Measurements from ENCODE around the gene ZBTB45. TPM values are rescaled to one million over a fixed set of nuclear protein-coding genes. Genes with fewer than 3 reads are reported as not detected.
"Not testable (repeated sequence)": the region's sequence is repeated elsewhere in the genome, so short reads cannot be mapped to it uniquely, and the experiment has no call there.

Gene ZBTB45
- total RNA-seq, 4 donors from 2014 or later = 13.3 to 30.5 (median 18.4) TPM

GRCh38 chr19:58546019-58546530, 26.5 kb upstream of the ZBTB45 start:
- intact Hi-C loops (cut with DNase I; ENCODE audit: low total_unique reads) = no loop called here
- H3K4me3 ChIP-seq (ENCODE audit: low read depth, poor library complexity, severe bottlenecking) = peak overlapping the region; percentile 75
- DNase-seq (ENCODE audit: low spot score in 2 of 2) = no peak
- 5 to 11% methylated on average over 1 of the region's 1 CpG for WGBS, 2 donors
- TF ChIP-seq CTCF (IDR thresholded peaks at IDR 0.05) (no peak), POLR2A (IDR thresholded peaks at IDR 0.05) (no peak)

GRCh38 chr19:58545286-58546018, 25.8 kb upstream of the ZBTB45 start:
- no peak for DNase-seq (ENCODE audit: low spot score in 2 of 2)
- TF ChIP-seq CTCF (IDR thresholded peaks at IDR 0.05) (no peak), POLR2A (IDR thresholded peaks at IDR 0.05) (no peak)
- WGBS, 2 donors = 5 to 10% methylated on average over 19 to 21 of the region's 21 CpGs
- peak overlapping the region; percentile 75 for H3K4me3 ChIP-seq (ENCODE audit: low read depth, poor library complexity, severe bottlenecking)
- intact Hi-C loops (cut with DNase I; ENCODE audit: low total_unique reads) = no loop called here

- H3K4me3 ChIP-seq (ENCODE audit: low read depth, poor library complexity, severe bottlenecking) = peak overlapping the region; percentile 75
- DNase-seq (ENCODE audit: low spot score in 2 of 2) = no peak
- TF ChIP-seq POLR2A (IDR thresholded peaks at IDR 0.05) = no peak
- TF ChIP-seq CTCF (IDR thresholded peaks at IDR 0.05) = no peak
- 0 to 1% methylated on average over 7 to 75 of the region's 92 CpGs for WGBS, 2 donors
- intact Hi-C loops (cut with DNase I; ENCODE audit: low total_unique reads) = no loop called here
Observed at GRCh38 chr19:58544591-58545285, 25.1 kb upstream of the ZBTB45 start.

- DNase-seq (ENCODE audit: low spot score in 2 of 2) = peak; percentile 98 to 100
- intact Hi-C loops (cut with DNase I; ENCODE audit: low total_unique reads) = no loop called here
- 0 to 1% methylated on average over 39 to 56 of the region's 73 CpGs for WGBS, 2 donors
Observed at GRCh38 chr19:58543826-58544590, 24.4 kb upstream of the ZBTB45 start, which contains the start of gene TRIM28. TRIM28 (plus strand) TSS chr19:58544064; CDS start chr19:58544758, 694 bp downstream.

GRCh38 chr19:58542641-58543372, 23.2 kb upstream of the ZBTB45 start:
- intact Hi-C loops (cut with DNase I; ENCODE audit: low total_unique reads); H3K4me3 ChIP-seq (ENCODE audit: low read depth, poor library complexity, severe bottlenecking); DNase-seq (ENCODE audit: low spot score in 2 of 2): not testable (repeated sequence)
- 77 to 78% methylated on average over 18 of the region's 18 CpGs for WGBS, 2 donors

More at GRCh38 chr19:58543826-58544590, 24.4 kb upstream of the ZBTB45 start, which contains the start of gene TRIM28:
- peak within 1 kb of the TSS; percentile 75 for H3K4me3 ChIP-seq (ENCODE audit: low read depth, poor library complexity, severe bottlenecking)
- peak in 1 of 2 donors; percentile 99 for TF ChIP-seq POLR2A (IDR thresholded peaks at IDR 0.05)
- TF ChIP-seq CTCF (IDR thresholded peaks at IDR 0.05) = no peak

- H3K4me3 ChIP-seq (ENCODE audit: low read depth, poor library complexity, severe bottlenecking); intact Hi-C loops (cut with DNase I; ENCODE audit: low total_unique reads); DNase-seq (ENCODE audit: low spot score in 2 of 2): not testable (repeated sequence)
Observed at GRCh38 chr19:58539169-58539559, 19.6 kb upstream of the ZBTB45 start.

Data from lower leg skin (tissue), 4 donors.